Neural cell (in vitro differentiated cells): ENCODE results near the gene PHACTR1. TPM values are rescaled to one million over a fixed set of nuclear protein-coding genes. Genes with fewer than 3 reads are reported as not detected.

Source experiments
- H2AFZ ChIP-seq: fragments of 200-600, 300-800 bp; sonication (generic), shearing (Covaris generic); 2 replicates; pipeline ENCODE4 v1.6.0; 2014; ENCODE audit warnings: low read depth, mild to moderate bottlenecking, antibody characterized with exemption, low read length, moderate library complexity
- H3F3A ChIP-seq: fragments of 200-600 bp; shearing (Covaris generic); 2 replicates; pipeline ENCODE4 v1.6.1; 2016; ENCODE audit warnings: mild to moderate bottlenecking, moderate library complexity, mixed read lengths, antibody characterized with exemption, low read length; ENCODE audit not compliant: insufficient read depth, poor library complexity, severe bottlenecking
- H3K27ac ChIP-seq: fragments of 200-600, 300-800 bp; sonication (generic), shearing (Covaris generic); 2 replicates; pipeline ENCODE4 v1.5.1; 2014; ENCODE audit warnings: mild to moderate bottlenecking, low read length, moderate library complexity
- H3K27me3 ChIP-seq: fragments of 300-800, 200-600 bp; sonication (generic), shearing (Covaris generic); 2 replicates; pipeline ENCODE4 v1.6.0; 2014; ENCODE audit warnings: mild to moderate bottlenecking, low read depth, low read length, moderate library complexity; ENCODE audit not compliant: insufficient read depth
- H3K36me3 ChIP-seq: fragments of 300-800, 200-600 bp; sonication (generic), shearing (Covaris generic); 2 replicates; pipeline ENCODE4 v1.5.1; 2014; ENCODE audit warnings: mild to moderate bottlenecking, antibody characterized with exemption, low read length, moderate library complexity; ENCODE audit not compliant: insufficient read depth
- H3K4me2 ChIP-seq: fragments of 300-800, 200-600 bp; sonication (generic), shearing (Covaris generic); 2 replicates; pipeline ENCODE4 v1.6.0; 2014; ENCODE audit warnings: mild to moderate bottlenecking, low read length
- H3K4me3 ChIP-seq: fragments of 300-800, 200-600 bp; sonication (generic), shearing (Covaris generic); 2 replicates; pipeline ENCODE4 v1.5.1; 2014; ENCODE audit warnings: mild to moderate bottlenecking, low read length, moderate library complexity
- H3K79me2 ChIP-seq: fragments of 200-600 bp; shearing (Covaris generic); replicated peaks from 2 replicates; pipeline ENCODE4 v1.6.0; 2014; ENCODE audit warnings: mild to moderate bottlenecking, low read length, moderate library complexity; ENCODE audit not compliant: insufficient read depth
- H3K9ac ChIP-seq: fragments of 300-800, 200-600 bp; sonication (generic), shearing (Covaris generic); 2 replicates; pipeline ENCODE4 v1.6.1; 2016; ENCODE audit warnings: mild to moderate bottlenecking, low read length, mixed read lengths
- H3K9me2 ChIP-seq: fragments of 200-600 bp; shearing (Covaris generic); 2 replicates; pipeline ENCODE4 v1.6.1; 2016; ENCODE audit warnings: mild to moderate bottlenecking, low read length, mixed read lengths; ENCODE audit not compliant: insufficient read depth
- H3K9me3 ChIP-seq: fragments of 200-600, 300-800 bp; sonication (generic), shearing (Covaris generic); 2 replicates; pipeline ENCODE4 v1.6.1; 2016; ENCODE audit warnings: mild to moderate bottlenecking, mixed run types, low read length, moderate library complexity, mixed read lengths
- H4K20me1 ChIP-seq: fragments of 200-600 bp; shearing (Covaris generic); 2 replicates; pipeline ENCODE4 v1.6.1; 2016; ENCODE audit warnings: mild to moderate bottlenecking, mixed run types; ENCODE audit not compliant: insufficient read depth
- CTCF ChIP-seq: fragments of 450-650 bp; IDR thresholded peaks from 2 replicates; pipeline ENCODE4 v1.5.1; 2014; ENCODE audit warnings: antibody characterized with exemption, mild to moderate bottlenecking, moderate library complexity; ENCODE audit not compliant: poor library complexity, severe bottlenecking
- EP300 ChIP-seq: fragments of 450-650 bp; conservative IDR thresholded peaks from 2 replicates; pipeline ENCODE4 v1.6.1; 2014; ENCODE audit warnings: antibody characterized with exemption, mild to moderate bottlenecking, moderate library complexity; ENCODE audit not compliant: poor library complexity, severe bottlenecking
- EZH2 ChIP-seq: fragments of 200-600, 300-800 bp; shearing (Covaris generic), sonication (generic); IDR thresholded peaks from 2 replicates; pipeline ENCODE4 v1.6.1; 2014; ENCODE audit warnings: antibody characterized with exemption, low read length, borderline replicate concordance, mild to moderate bottlenecking; ENCODE audit not compliant: insufficient read depth, poor library complexity, severe bottlenecking
- MXI1 ChIP-seq: fragments of 450-650 bp; conservative IDR thresholded peaks from 2 replicates; pipeline ENCODE4 v1.6.1; 2014; ENCODE audit warnings: antibody characterized with exemption, mild to moderate bottlenecking; ENCODE audit not compliant: poor library complexity, severe bottlenecking
- POLR2AphosphoS5 ChIP-seq: IDR thresholded peaks from 2 replicates; pipeline ENCODE4 v1.6.1; 2012
- RAD21 ChIP-seq: fragments of 450-650 bp; conservative IDR thresholded peaks from 2 replicates; pipeline ENCODE4 v1.6.1; 2014; ENCODE audit warnings: antibody characterized with exemption, mild to moderate bottlenecking, moderate library complexity
- REST ChIP-seq: IDR thresholded peaks from 2 replicates; pipeline ENCODE4 v1.6.1; 2012; ENCODE audit warnings: borderline replicate concordance
- SMC3 ChIP-seq: fragments of 450-650 bp; conservative IDR thresholded peaks from 2 replicates; pipeline ENCODE4 v1.6.1; 2014; ENCODE audit warnings: antibody characterized with exemption, mild to moderate bottlenecking, moderate library complexity; ENCODE audit not compliant: poor library complexity
- TAF1 ChIP-seq: IDR thresholded peaks from 2 replicates; pipeline ENCODE4 v1.6.1; 2012; ENCODE audit warnings: low read depth
- polyA plus RNA-seq: library from polyadenylated mRNA; depleted of rRNA; stranded (reverse); fragments of >200 nt; gene quantifications from 2 replicates; pipeline ENCODE4 v1.2.3, GENCODE V29; 2014

The PHACTR1 gene
- polyA plus RNA-seq, 1 donor from 2014 or later: 7.8 TPM

GRCh38 chr6:13292774-13293173 is 576.2 kb downstream of the PHACTR1 start:
- Histone ChIP-seq H3K36me3 (peaks cover 12% of the 10 kb centered on the region), H2AFZ (no peak overlapping the region)

GRCh38 chr6:13294499-13295069 is 578.0 kb downstream of the PHACTR1 start:
- Histone ChIP-seq H3K27ac (no peak overlapping the region), H3K9me2 (no peaks in the 10 kb centered on the region), H3K36me3 (peaks cover 12% of the 10 kb centered on the region)
- TF ChIP-seq EP300: no peak
- no peak for TF ChIP-seq TAF1
- TF ChIP-seq RAD21: no peak
- no peak for TF ChIP-seq MXI1
- no peak for TF ChIP-seq EZH2
- no peak for TF ChIP-seq REST

More at GRCh38 chr6:13292774-13293173, 576.2 kb downstream of the PHACTR1 start:
- Histone ChIP-seq H3K79me2 (no peaks in the 10 kb centered on the region), H3K27ac (no peak overlapping the region), H3K4me3 (no peak overlapping the region), H4K20me1 (no peaks in the 10 kb centered on the region), H3F3A (no peaks in the 10 kb centered on the region), H3K9me2 (no peaks in the 10 kb centered on the region), H3K4me2 (no peak overlapping the region), H3K27me3 (no peaks in the 10 kb centered on the region), H3K9me3 (no peaks in the 10 kb centered on the region), H3K9ac (no peak overlapping the region)
- TF ChIP-seq RAD21 (no peak), EZH2 (no peak), SMC3 (no peak), REST (no peak), POLR2AphosphoS5 (no peak), TAF1 (no peak), MXI1 (no peak), EP300 (no peak), CTCF (no peak)

More at GRCh38 chr6:13294499-13295069, 578.0 kb downstream of the PHACTR1 start:
- Histone ChIP-seq H3K79me2 (no peaks in the 10 kb centered on the region), H3F3A (no peaks in the 10 kb centered on the region), H3K4me2 (no peak overlapping the region), H4K20me1 (no peaks in the 10 kb centered on the region), H3K27me3 (no peaks in the 10 kb centered on the region), H3K9me3 (no peaks in the 10 kb centered on the region), H2AFZ (no peak overlapping the region), H3K4me3 (no peak overlapping the region), H3K9ac (no peak overlapping the region)
